Neutrophil (primary cell): ENCODE results near the gene STK38.

ENCODE experiments used
- H3K27ac ChIP-seq: fragments of 200-600 bp; sonication (generic); 2 replicates; pipeline ENCODE4 v1.5.1; 2016; ENCODE audit warnings: mild to moderate bottlenecking, moderate library complexity
- H3K27me3 ChIP-seq: fragments of 200-600 bp; sonication (generic); 2 replicates; pipeline ENCODE4 v1.6.0; 2016; ENCODE audit warnings: mild to moderate bottlenecking
- H3K36me3 ChIP-seq: fragments of 200-600 bp; sonication (generic); 2 replicates; pipeline ENCODE4 v1.5.1; 2017
- H3K4me1 ChIP-seq, 2 experiments: fragments of 200-600 bp in 1 of 2; sonication (generic) in 1 of 2; 1 replicate in 1 of 2; 2 replicates in 1 of 2; pipeline versions ENCODE4 v1.5.1 to v1.6.1; 2013 to 2016; ENCODE audit warnings: low read depth in 1 of 2, low read length in 1 of 2, mild to moderate bottlenecking in 1 of 2, moderate library complexity in 1 of 2; ENCODE audit not compliant: control insufficient read depth in 1 of 2, insufficient read depth in 1 of 2
- H3K4me3 ChIP-seq, 2 experiments: fragments of 200-600 bp in 1 of 2; sonication (generic) in 1 of 2; 1 replicate in 1 of 2; 2 replicates in 1 of 2; pipeline ENCODE4 v1.5.1; 2013 to 2016; ENCODE audit warnings: low read depth in 1 of 2, low read length in 1 of 2, mild to moderate bottlenecking in 1 of 2, moderate library complexity in 1 of 2
- H3K9me3 ChIP-seq: fragments of 200-600 bp; sonication (generic); 2 replicates; pipeline ENCODE4 v1.5.1; 2016
- TF ChIP-seq, protein P1 (sequence below): fragments of 200-600 bp; sonication (generic); IDR thresholded peaks from 2 replicates; pipeline ENCODE4 v1.5.1; 2016; ENCODE audit warnings: antibody characterized with exemption

The STK38 gene

DNA sequence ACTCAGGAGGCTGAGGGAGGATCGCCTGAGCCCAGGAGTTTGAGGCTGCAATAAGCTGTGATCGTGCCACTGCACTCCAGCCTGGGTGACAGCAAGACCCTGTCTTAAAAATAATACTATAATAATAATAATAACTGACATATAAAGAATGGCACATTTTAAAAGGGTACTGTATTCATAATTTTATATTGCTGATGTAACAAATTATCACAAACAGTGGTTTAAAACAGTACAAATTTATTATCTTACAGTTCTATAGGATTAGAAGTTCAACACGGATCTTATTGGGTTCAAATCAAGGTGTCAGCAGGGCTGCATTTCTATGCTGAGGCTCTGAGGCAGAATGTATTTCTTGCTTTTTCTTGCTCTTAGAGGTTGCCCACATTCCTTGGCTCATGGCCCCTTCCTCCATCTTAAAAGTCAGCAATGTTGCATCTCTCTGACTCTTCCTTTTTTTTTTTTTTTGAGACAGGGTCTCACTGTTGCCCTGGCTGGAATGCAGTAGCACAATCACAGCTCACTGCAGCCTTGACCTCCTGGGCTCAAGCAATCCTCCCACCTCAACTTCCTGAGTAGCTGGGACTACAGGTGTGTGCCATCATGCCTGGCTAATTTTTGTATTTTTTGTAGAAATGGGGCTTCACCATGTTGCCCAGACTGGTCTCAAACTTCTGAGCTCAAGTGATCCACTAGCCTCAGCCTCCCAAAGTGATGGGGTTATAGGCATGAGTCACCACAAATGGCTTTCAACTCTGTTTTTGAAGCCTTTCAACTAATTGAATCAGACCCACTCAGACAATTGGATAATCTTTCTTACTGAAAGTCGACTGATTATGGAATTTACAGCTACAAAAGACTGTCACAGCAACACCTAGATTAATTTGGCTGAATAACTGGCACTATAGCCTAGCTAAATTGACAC is 24.1 kb upstream of the STK38 start:
- Histone ChIP-seq H3K27ac (no peak overlapping the region), H3K36me3 (no peaks in the 10 kb centered on the region), H3K27me3 (no peaks in the 10 kb centered on the region), H3K9me3 (no peaks in the 10 kb centered on the region), H3K4me1 (peaks cover 19 to 23% of the 10 kb centered on the region in 2 experiments), H3K4me3 (no peak overlapping the region)
- TF ChIP-seq, protein P1, sequence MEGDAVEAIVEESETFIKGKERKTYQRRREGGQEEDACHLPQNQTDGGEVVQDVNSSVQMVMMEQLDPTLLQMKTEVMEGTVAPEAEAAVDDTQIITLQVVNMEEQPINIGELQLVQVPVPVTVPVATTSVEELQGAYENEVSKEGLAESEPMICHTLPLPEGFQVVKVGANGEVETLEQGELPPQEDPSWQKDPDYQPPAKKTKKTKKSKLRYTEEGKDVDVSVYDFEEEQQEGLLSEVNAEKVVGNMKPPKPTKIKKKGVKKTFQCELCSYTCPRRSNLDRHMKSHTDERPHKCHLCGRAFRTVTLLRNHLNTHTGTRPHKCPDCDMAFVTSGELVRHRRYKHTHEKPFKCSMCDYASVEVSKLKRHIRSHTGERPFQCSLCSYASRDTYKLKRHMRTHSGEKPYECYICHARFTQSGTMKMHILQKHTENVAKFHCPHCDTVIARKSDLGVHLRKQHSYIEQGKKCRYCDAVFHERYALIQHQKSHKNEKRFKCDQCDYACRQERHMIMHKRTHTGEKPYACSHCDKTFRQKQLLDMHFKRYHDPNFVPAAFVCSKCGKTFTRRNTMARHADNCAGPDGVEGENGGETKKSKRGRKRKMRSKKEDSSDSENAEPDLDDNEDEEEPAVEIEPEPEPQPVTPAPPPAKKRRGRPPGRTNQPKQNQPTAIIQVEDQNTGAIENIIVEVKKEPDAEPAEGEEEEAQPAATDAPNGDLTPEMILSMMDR: no peak

DNA sequence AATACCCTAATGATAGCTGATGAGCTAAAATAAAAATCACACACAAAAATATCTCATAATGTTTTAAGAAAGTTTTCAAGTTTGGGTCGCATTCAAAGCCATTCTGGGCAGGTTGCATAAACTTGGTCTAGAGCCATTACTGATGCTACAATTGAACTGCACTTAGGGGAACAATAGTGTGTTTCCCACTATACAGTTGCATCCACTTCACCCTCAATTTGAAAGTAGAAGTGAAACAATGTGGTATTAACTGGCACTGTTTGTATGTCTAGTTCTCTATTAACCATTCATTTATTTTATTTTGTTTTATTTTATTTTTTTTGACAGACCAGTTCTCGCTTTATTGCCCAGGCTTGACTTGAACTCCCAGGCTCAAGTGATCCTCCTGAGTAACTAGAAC is 23.0 kb upstream of the STK38 start:
- Histone ChIP-seq H3K4me3 (no peak overlapping the region), H3K9me3 (no peaks in the 10 kb centered on the region), H3K36me3 (no peaks in the 10 kb centered on the region), H3K27ac (no peak overlapping the region), H3K4me1 (peaks cover 19 to 23% of the 10 kb centered on the region in 2 experiments), H3K27me3 (no peaks in the 10 kb centered on the region)
- TF ChIP-seq, protein P1: no peak

DNA sequence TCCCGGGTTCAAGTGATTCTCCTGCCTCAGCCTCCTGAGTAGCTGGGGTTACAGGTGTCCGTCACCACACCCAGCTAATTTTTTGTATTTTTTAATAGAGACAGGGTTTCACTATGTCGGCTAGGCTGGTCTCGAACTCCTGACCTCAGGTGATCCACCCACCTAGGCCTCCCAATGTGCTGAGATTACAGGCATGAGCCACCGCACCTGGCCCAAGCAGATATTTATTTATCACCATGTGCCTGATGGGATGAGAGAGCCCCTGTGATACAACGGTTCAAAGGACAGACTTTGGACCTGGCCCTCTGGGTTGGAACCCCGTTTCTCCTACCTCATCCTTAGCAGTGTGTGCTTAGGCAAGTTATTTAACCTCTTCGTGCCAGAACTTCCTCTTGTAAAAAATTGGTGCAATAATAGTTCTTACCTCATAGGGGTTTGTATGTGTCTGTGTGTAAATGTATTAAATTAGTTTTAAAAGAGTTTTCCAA is 19.2 kb upstream of the STK38 start:
- no peak overlapping the region for H3K4me3 ChIP-seq
- TF ChIP-seq, protein P1: no peak
- H3K36me3 ChIP-seq: no peaks in the 10 kb centered on the region
- peaks cover 12% of the 10 kb centered on the region in 2 experiments for H3K4me1 ChIP-seq
- H3K27ac ChIP-seq: peak overlapping the region; percentile 38
- no peaks in the 10 kb centered on the region for H3K9me3 ChIP-seq
- no peaks in the 10 kb centered on the region for H3K27me3 ChIP-seq

DNA sequence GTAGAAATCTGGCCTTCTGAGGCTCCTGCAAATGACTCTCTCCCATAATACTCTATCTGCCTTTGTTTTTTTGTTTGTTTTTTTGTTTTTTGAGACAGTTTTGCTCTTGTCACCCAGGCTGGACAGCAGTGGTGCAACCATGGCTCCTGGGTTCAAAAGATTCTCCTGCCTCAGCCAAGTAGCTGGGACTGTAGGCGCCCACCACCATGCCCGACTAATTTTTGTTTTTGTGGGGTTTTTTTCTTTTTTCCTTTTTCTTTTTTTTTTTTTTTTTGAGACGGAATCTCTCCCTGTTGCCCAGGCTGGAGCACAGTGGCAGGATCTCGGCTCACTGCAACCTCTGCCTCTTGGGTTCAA is 16.6 kb upstream of the STK38 start:
- Histone ChIP-seq H3K27ac (no peak overlapping the region), H3K4me1 (peaks cover 14 to 19% of the 10 kb centered on the region in 2 experiments), H3K36me3 (no peaks in the 10 kb centered on the region), H3K4me3 (no peak overlapping the region), H3K9me3 (no peaks in the 10 kb centered on the region), H3K27me3 (no peaks in the 10 kb centered on the region)
- TF ChIP-seq, protein P1: no peak

DNA sequence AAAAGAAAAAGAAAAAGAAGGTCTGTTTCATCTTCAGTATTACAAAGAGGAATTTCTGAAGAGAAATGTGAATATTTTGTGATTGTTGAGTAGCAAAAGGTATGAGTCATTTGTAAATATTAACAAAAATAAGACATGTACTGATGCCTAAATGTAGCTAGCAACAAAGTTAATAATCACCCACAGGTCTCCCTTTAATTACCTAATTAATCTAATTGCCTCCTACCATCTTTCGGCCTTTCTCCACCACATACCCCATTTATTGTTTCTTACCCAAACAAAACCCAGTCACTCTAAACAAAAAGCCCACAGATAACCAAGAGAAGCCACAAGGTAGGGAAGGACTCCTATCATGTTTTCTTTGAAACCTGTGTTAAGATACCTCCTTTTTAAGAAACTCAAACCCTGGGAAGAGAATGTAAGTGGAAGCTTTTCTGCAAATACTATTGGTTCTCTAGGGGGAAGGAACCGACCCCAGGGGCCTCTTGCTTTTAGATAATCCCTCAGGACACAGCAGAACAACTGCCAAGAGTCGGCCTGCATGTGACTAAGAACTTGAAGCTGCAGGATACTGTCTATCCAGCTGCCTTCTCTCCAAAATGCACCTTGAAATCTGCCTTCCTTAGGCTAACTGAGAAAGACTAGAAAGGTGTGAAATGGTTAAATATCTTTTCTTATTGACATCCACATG is 16.1 kb upstream of the STK38 start:
- H3K27ac ChIP-seq: no peak overlapping the region
- H3K9me3 ChIP-seq: no peaks in the 10 kb centered on the region
- TF ChIP-seq, protein P1: no peak
- H3K4me1 ChIP-seq: peaks cover 18 to 24% of the 10 kb centered on the region in 2 experiments
- H3K36me3 ChIP-seq: no peaks in the 10 kb centered on the region
- H3K27me3 ChIP-seq: no peaks in the 10 kb centered on the region
- H3K4me3 ChIP-seq: no peak overlapping the region
